GM21526 (cell line): ENCODE data around the gene E4F1.
"Not testable (repeated sequence)": the region's sequence is repeated elsewhere in the genome, so short reads cannot be mapped to it uniquely, and the experiment has no call there.

Source experiments
- ATAC-seq: cut with Tn5 transposase; IDR thresholded peaks from one replicate; pipeline ENCODE4 v1.9.1; 2021; ENCODE audit warnings: moderate library complexity; ENCODE audit not compliant: unreplicated experiment, low FRiP score

Gene E4F1

GRCh38 chr16:2189252-2189893 lies 34.0 kb upstream of the E4F1 start:
- ATAC-seq = no peak

- ATAC-seq = no peak
Measured at GRCh38 chr16:2190002-2190658, 33.3 kb upstream of the E4F1 start.

- ATAC-seq = no peak
Measured at GRCh38 chr16:2190659-2191445, 32.5 kb upstream of the E4F1 start.

GRCh38 chr16:2191446-2191706 lies 32.0 kb upstream of the E4F1 start:
- ATAC-seq = no peak

- ATAC-seq = no peak
Measured at GRCh38 chr16:2194166-2194834, 29.1 kb upstream of the E4F1 start.

GRCh38 chr16:2194852-2195321 lies 28.5 kb upstream of the E4F1 start:
- no peak for ATAC-seq

GRCh38 chr16:2195322-2196161 lies 27.8 kb upstream of the E4F1 start:
- ATAC-seq = no peak

- ATAC-seq = no peak
Measured at GRCh38 chr16:2196162-2196980, 27.0 kb upstream of the E4F1 start, which contains the start of gene CASKIN1. Gene CASKIN1, minus strand, starts transcription at chr16:2196605. Its CDS starts 173 bp downstream, at chr16:2196432.

- no peak for ATAC-seq
Measured at GRCh38 chr16:2196981-2197511, 26.3 kb upstream of the E4F1 start.

GRCh38 chr16:2197765-2198164 lies 25.6 kb upstream of the E4F1 start:
- ATAC-seq = no peak

GRCh38 chr16:2198283-2198682 lies 25.1 kb upstream of the E4F1 start:
- ATAC-seq = no peak

GRCh38 chr16:2199095-2199494 lies 24.3 kb upstream of the E4F1 start:
- no peak for ATAC-seq

- ATAC-seq = no peak
Measured at GRCh38 chr16:2199621-2200139, 23.7 kb upstream of the E4F1 start.

- no peak for ATAC-seq
Measured at GRCh38 chr16:2200313-2200712, 23.1 kb upstream of the E4F1 start.

- not testable (repeated sequence) for ATAC-seq
Measured at GRCh38 chr16:2203119-2203688, 20.2 kb upstream of the E4F1 start.

- ATAC-seq = no peak
Measured at GRCh38 chr16:2204416-2205103, 18.8 kb upstream of the E4F1 start.

- peak; percentile 49 for ATAC-seq
Measured at GRCh38 chr16:2205104-2205966, 18.1 kb upstream of the E4F1 start, which contains the start of gene MLST8. Gene MLST8, plus strand, starts transcription at chr16:2205454. Its CDS starts 632 bp downstream, at chr16:2206086.
